Nephron (organoid): ENCODE results near the gene RAX.

Experiments
- H3K27ac Mint-ChIP-seq, 3 experiments: 2 replicates each; pipeline ENCODE4 v1.8.0; 2020; ENCODE audit warnings: mixed read lengths in 3 of 3, mild to moderate bottlenecking in 2 of 3, moderate library complexity in 1 of 3
- H3K27me3 Mint-ChIP-seq: 2 replicates; pipeline ENCODE4 v1.8.0; 2021; ENCODE audit warnings: low read depth, mild to moderate bottlenecking, moderate library complexity, mixed read lengths
- H3K36me3 Mint-ChIP-seq: 2 replicates; pipeline ENCODE4 v1.8.0; 2020; ENCODE audit warnings: low read depth, mixed read lengths
- H3K4me1 Mint-ChIP-seq: 2 replicates; pipeline ENCODE4 v1.8.0; 2020; ENCODE audit warnings: mixed read lengths
- H3K4me3 Mint-ChIP-seq, 3 experiments: 2 replicates each; pipeline ENCODE4 v1.8.0; 2020; ENCODE audit warnings: mild to moderate bottlenecking in 3 of 3, mixed read lengths in 3 of 3, moderate library complexity in 2 of 3
- H3K9me3 Mint-ChIP-seq: 2 replicates; pipeline ENCODE4 v1.8.0; 2020; ENCODE audit warnings: mixed read lengths
- TF ChIP-seq, protein P1 (sequence below), 3 experiments: fragments of 200-600 bp; sonication (generic); IDR thresholded peaks; one replicate each; pipeline ENCODE4 v1.5.0; 2021; ENCODE audit warnings: antibody characterized with exemption in 3 of 3; ENCODE audit not compliant: unreplicated experiment in 3 of 3

RAX gene

DNA sequence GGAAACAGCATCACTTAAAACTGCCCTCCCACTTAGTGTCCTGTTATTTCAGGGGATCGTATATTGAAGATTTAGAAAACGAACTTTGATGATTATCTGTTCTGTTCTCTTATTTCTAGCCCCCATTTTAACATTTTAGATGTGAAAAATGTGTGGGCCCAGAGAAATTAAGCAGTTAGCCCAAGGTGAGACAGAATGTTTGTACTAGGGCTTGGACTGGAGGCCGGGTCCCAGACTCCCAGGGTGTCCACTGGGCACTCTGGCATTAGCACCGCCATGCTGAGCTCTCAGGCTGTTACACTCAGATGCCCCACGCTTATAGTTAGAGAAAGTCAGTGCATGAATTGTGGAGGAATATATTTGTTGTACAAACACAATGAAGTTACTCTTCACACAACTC lies 5.5 kb upstream of the RAX start:
- H3K27ac Mint-ChIP-seq = no peak overlapping the region
- no peak overlapping the region for H3K4me3 Mint-ChIP-seq
- H3K9me3 Mint-ChIP-seq = no peaks in the 10 kb centered on the region
- H3K27me3 Mint-ChIP-seq = peaks cover 100% of the 10 kb centered on the region
- H3K36me3 Mint-ChIP-seq = no peaks in the 10 kb centered on the region
- H3K4me1 Mint-ChIP-seq = no peaks in the 10 kb centered on the region
- TF ChIP-seq, protein P1, sequence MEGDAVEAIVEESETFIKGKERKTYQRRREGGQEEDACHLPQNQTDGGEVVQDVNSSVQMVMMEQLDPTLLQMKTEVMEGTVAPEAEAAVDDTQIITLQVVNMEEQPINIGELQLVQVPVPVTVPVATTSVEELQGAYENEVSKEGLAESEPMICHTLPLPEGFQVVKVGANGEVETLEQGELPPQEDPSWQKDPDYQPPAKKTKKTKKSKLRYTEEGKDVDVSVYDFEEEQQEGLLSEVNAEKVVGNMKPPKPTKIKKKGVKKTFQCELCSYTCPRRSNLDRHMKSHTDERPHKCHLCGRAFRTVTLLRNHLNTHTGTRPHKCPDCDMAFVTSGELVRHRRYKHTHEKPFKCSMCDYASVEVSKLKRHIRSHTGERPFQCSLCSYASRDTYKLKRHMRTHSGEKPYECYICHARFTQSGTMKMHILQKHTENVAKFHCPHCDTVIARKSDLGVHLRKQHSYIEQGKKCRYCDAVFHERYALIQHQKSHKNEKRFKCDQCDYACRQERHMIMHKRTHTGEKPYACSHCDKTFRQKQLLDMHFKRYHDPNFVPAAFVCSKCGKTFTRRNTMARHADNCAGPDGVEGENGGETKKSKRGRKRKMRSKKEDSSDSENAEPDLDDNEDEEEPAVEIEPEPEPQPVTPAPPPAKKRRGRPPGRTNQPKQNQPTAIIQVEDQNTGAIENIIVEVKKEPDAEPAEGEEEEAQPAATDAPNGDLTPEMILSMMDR (IDR thresholded peaks at IDR 0.05; ENCODE audit: unreplicated experiment in 3 of 3) = no peak

DNA sequence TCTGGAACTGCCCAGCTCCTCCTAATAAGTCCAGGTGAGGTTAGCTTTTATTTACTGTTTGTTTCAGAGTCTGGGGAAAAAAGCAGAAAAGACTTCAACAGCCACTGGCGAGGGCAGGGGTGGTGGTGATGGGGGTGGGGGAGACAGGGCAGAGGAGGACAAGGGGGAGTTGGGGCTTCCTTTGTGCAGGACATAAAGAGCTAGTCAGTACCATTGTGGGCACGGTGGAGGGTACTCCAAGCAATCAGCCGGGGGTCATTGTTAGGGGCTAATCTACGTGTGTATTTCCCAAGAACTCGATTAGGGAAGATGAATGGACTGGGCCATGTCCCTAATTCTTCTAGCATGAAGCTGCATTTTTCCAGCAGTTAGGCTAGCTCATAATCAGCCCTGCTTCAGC lies 2.8 kb upstream of the RAX start:
- Mint-ChIP-seq H3K27me3 (peaks cover 93% of the 10 kb centered on the region), H3K36me3 (no peaks in the 10 kb centered on the region), H3K4me1 (no peaks in the 10 kb centered on the region), H3K9me3 (no peaks in the 10 kb centered on the region), H3K27ac (no peak overlapping the region), H3K4me3 (no peak overlapping the region)
- TF ChIP-seq, protein P1 (IDR thresholded peaks at IDR 0.05; ENCODE audit: unreplicated experiment in 3 of 3) = no peak

DNA sequence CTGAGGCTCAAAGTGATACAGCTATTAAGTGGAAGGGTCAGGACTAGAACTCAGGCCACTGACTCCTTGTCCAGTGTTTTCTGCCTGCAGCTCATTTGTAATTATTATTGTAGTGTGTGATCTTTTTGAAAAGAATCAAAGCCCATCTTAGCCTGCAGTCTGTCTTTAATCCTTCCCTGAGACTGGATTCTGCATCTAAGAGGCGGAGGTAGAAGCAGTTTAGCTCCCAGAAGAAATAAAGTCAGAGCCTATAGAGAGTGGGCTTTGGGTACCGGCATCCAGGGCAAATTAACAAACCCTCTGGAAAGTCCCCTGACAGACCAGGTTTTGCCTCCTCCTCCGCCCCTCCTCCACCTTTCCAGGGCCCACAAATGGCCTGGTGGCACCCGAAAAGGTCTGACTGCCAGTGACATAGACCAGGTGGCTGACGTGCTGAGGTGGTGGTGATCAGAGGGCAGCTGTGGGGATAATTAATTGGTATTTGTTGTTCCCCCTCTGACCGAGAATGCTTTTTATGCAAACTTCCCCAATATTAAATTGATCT lies 2.2 kb upstream of the RAX start:
- H3K27me3 Mint-ChIP-seq = peaks cover 93% of the 10 kb centered on the region
- H3K36me3 Mint-ChIP-seq = no peaks in the 10 kb centered on the region
- no peaks in the 10 kb centered on the region for H3K9me3 Mint-ChIP-seq
- no peaks in the 10 kb centered on the region for H3K4me1 Mint-ChIP-seq
- no peak overlapping the region for H3K27ac Mint-ChIP-seq
- no peak overlapping the region for H3K4me3 Mint-ChIP-seq
- TF ChIP-seq, protein P1 (IDR thresholded peaks at IDR 0.05; ENCODE audit: unreplicated experiment in 3 of 3) = no peak

DNA sequence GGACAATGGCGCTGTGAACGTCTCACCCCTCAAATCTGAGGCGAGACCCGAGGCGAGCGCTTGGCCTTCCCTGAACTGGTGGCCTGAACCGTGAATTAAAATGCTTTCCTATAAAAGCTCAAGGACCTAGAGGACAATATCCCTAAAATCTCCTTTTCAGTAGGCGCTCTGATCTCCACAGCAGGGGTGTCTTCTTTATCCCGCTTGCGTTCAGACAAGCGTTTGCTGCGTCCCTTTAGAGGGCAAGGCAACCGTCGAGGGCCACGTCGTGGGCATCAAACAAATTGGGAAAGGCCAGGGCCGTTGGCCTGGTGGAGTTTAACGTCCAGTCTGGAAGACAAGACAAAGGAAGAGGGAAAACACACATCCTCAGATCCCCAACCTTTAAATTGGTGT lies 1.3 kb upstream of the RAX start:
- TF ChIP-seq, protein P1 (IDR thresholded peaks at IDR 0.05; ENCODE audit: unreplicated experiment in 3 of 3) = no peak
- Mint-ChIP-seq H3K4me3 (peak overlapping the region in 2 of 3 experiments; percentile 32 to 74), H3K27ac (no peak overlapping the region), H3K4me1 (peaks cover 4% of the 10 kb centered on the region), H3K36me3 (no peaks in the 10 kb centered on the region), H3K27me3 (peaks cover 93% of the 10 kb centered on the region), H3K9me3 (no peaks in the 10 kb centered on the region)

DNA sequence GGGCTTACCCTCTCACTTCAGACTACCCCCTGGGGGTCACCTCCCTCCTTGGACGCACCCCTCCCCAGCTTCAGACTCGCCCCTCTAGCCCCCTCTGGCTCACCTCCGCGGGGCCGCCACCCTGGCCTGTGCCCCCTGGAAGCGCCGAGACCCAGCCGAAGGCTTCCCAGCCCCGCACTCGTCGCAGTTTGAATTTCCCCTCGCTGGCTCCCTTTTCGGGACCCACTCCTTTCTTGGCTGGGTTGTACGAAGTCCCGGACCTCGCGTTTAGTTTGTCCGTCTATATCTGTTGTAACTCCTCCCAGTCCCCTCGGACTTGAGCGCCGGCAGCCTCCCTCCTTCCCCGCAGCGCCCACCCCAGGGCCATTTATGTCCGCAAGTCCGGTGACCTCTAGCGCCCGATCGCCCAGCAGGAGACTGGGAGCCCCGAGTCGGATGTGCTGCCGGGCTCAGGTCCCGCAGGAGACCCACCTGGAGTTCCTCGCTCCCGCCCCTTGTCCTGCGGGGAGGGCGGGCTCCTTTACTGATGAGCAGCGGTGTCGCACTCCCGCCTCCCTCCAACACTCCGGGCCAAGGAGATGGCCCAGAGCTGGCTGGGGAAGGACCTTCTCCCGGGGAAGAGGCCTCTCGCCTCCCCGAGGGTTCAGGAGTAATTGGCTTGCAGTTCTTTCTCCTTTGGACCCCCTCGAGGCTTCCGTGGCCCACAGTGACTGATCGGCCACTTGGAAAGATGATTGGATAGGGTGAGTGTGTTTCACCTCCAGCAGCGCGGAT lies 692 bp upstream of the RAX start:
- H3K4me1 Mint-ChIP-seq = peaks cover 6% of the 10 kb centered on the region
- peak overlapping the region; percentile 50 to 74 (median 53) for H3K4me3 Mint-ChIP-seq
- H3K27me3 Mint-ChIP-seq = peaks cover 92% of the 10 kb centered on the region
- H3K36me3 Mint-ChIP-seq = no peaks in the 10 kb centered on the region
- TF ChIP-seq, protein P1 (IDR thresholded peaks at IDR 0.05; ENCODE audit: unreplicated experiment in 3 of 3) = peak in 1 of 3 experiments; percentile 2
- no peaks in the 10 kb centered on the region for H3K9me3 Mint-ChIP-seq
- no peak overlapping the region for H3K27ac Mint-ChIP-seq
